ENCODE results near the gene HIGD1C. TPM values are rescaled to one million over a fixed set of nuclear protein-coding genes. Genes with fewer than 3 reads are reported as not detected.
"Not testable (repeated sequence)": the region's sequence is repeated elsewhere in the genome, so short reads cannot be mapped to it uniquely, and the experiment has no call there.

The HIGD1C gene
- total and polyA plus RNA-seq, 2 experiments from 2014 or later: not detected

- TF ChIP-seq EZH2phosphoT487 (IDR thresholded peaks at IDR 0.05; ENCODE audit: unreplicated experiment) (no peak), ZNF114 (CRISPR knock-in tag; IDR thresholded peaks at IDR 0.05) (no peak)
These were observed 26.4 kb upstream of the HIGD1C start (continued) for GRCh38 chr12:50925920-50926319.

GRCh38 chr12:50926415-50926814, 25.9 kb upstream of the HIGD1C start:
- H3K79me2 ChIP-seq (replicated peaks; ENCODE audit: insufficient read depth): peaks cover 48% of the 10 kb centered on the region

GRCh38 chr12:50926932-50927331, 25.4 kb upstream of the HIGD1C start:
- not testable (repeated sequence) for H3K27ac Mint-ChIP-seq; H3K9me3 Mint-ChIP-seq; H4K20me1 ChIP-seq (replicated peaks; ENCODE audit: insufficient read depth); H2AFZ ChIP-seq; ATAC-seq; H3K9me2 ChIP-seq (ENCODE audit: insufficient read depth); DNase-seq (ENCODE audit: low spot score); H3K27ac ChIP-seq (ENCODE audit: low read depth); H3K27me3 ChIP-seq (ENCODE audit: insufficient read depth); H3K27me3 Mint-ChIP-seq (ENCODE audit: insufficient read depth, low read depth, poor library complexity); H3K36me3 ChIP-seq (ENCODE audit: insufficient read depth)
- peak overlapping the region; percentile 82 for H3K4me3 Mint-ChIP-seq
- Histone ChIP-seq H3K79me2 (replicated peaks; ENCODE audit: insufficient read depth) (peaks cover 48% of the 10 kb centered on the region), H3K4me2 (peak overlapping the region; percentile 91), H3K4me1 (ENCODE audit: insufficient read depth) (peaks cover 74% of the 10 kb centered on the region), H3K4me3 (peak overlapping the region; percentile 63), H3F3A (replicated peaks; ENCODE audit: low read depth) (0 out of 2 replicates have a peak, but pooled peaks cover 16% of the 10 kb centered on the region)
- H3K4me1 Mint-ChIP-seq: peaks cover 49% of the 10 kb centered on the region
- peaks cover 18% of the 10 kb centered on the region for H3K36me3 Mint-ChIP-seq (ENCODE audit: low read depth)

More at GRCh38 chr12:50926415-50926814, 25.9 kb upstream of the HIGD1C start:
- peaks cover 50% of the 10 kb centered on the region for H3K4me1 Mint-ChIP-seq
- peak overlapping the region; percentile 82 for H3K4me3 Mint-ChIP-seq
- Histone ChIP-seq H3K4me2 (peak overlapping the region; percentile 91), H3K36me3 (ENCODE audit: insufficient read depth) (no peaks in the 10 kb centered on the region; the same call in 1 of the 2 replicates), H3K9me2 (ENCODE audit: insufficient read depth) (no peaks in the 10 kb centered on the region), H3K4me1 (ENCODE audit: insufficient read depth) (peaks cover 78% of the 10 kb centered on the region), H3F3A (replicated peaks; ENCODE audit: low read depth) (0 out of 2 replicates have a peak, but pooled peaks cover 16% of the 10 kb centered on the region), H3K27me3 (ENCODE audit: insufficient read depth) (no peaks in the 10 kb centered on the region), H3K27ac (ENCODE audit: low read depth) (no peak overlapping the region), H3K4me3 (peak overlapping the region; percentile 63), H2AFZ (no peak overlapping the region), H4K20me1 (replicated peaks; ENCODE audit: insufficient read depth) (no peaks in the 10 kb centered on the region)
- ATAC-seq (no peak), DNase-seq (ENCODE audit: low spot score) (no peak)
- peaks cover 6% of the 10 kb centered on the region for H3K27me3 Mint-ChIP-seq (ENCODE audit: insufficient read depth, low read depth, poor library complexity)
- H3K9me3 Mint-ChIP-seq: no peaks in the 10 kb centered on the region
- no peak for TF ChIP-seq ETS1 (IDR thresholded peaks at IDR 0.05)
- TF ChIP-seq EZH2 (IDR thresholded peaks at IDR 0.05; ENCODE audit: low read depth, unreplicated experiment): no peak
- TF ChIP-seq CREB1 (CRISPR knock-in tag; IDR thresholded peaks at IDR 0.05; ENCODE audit: low read depth): no peak
- no peak for TF ChIP-seq REST (IDR thresholded peaks at IDR 0.05; ENCODE audit: unreplicated experiment)
- no peak for TF ChIP-seq CTCF (conservative IDR thresholded peaks at IDR 0.05; ENCODE audit: low read depth in 2 of 2)
- no peak for TF ChIP-seq EZH2phosphoT487 (IDR thresholded peaks at IDR 0.05; ENCODE audit: unreplicated experiment)
- no peak for TF ChIP-seq STAT1 (IDR thresholded peaks at IDR 0.05; ENCODE audit: unreplicated experiment)
- peaks cover 15% of the 10 kb centered on the region for H3K36me3 Mint-ChIP-seq (ENCODE audit: low read depth)
- H3K27ac Mint-ChIP-seq: no peak overlapping the region; the same call in 1 of the 2 replicates
